HL-60 (cell line): Measurements from ENCODE around the gene CLEC18A.
"Not testable (repeated sequence)": the region's sequence is repeated elsewhere in the genome, so short reads cannot be mapped to it uniquely, and the experiment has no call there.

Experiments used
- SPI1 ChIP-seq: IDR thresholded peaks from 2 replicates; pipeline ENCODE4 v1.6.1; 2012; ENCODE audit warnings: low read depth, mild to moderate bottlenecking, borderline replicate concordance
- TF ChIP-seq, protein P1 (sequence below): IDR thresholded peaks from one replicate; pipeline ENCODE4 v1.5.1; 2011; ENCODE audit warnings: low read length, control low read depth, inconsistent platforms; ENCODE audit not compliant: insufficient read depth
- TF ChIP-seq, protein P2 (sequence below): IDR thresholded peaks from 2 replicates; pipeline ENCODE4 v1.6.1; 2012; ENCODE audit warnings: low read depth; ENCODE audit not compliant: insufficient replicate concordance

DNA sequence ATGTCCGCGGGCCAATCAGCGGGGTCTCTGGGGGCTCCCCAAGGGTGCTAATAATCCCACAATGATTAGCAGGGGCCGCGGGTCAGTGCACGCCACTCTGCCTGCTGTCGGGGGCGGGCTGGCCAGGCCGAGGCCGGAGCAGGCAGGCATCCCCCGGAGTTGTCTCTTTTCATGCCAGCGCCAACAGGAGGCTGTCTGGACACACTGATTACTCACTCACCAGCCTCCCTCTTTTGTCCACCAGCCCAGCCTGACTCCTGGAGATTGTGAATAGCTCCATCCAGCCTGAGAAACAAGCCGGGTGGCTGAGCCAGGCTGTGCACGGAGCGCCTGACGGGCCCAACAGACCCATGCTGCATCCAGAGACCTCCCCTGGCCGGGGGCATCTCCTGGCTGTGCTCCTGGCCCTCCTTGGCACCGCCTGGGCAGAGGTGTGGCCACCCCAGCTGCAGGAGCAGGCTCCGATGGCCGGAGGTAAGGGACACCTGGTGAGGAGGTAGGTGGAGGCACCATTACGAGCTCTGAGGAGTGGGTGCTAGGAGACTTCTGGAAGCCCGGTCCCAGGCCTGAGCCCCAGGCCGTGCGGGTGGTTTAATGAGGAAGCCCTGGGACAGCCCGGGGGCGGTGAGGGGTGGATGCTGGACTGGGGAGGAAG, at the start of gene CLEC18A:
- TF ChIP-seq, protein P1, sequence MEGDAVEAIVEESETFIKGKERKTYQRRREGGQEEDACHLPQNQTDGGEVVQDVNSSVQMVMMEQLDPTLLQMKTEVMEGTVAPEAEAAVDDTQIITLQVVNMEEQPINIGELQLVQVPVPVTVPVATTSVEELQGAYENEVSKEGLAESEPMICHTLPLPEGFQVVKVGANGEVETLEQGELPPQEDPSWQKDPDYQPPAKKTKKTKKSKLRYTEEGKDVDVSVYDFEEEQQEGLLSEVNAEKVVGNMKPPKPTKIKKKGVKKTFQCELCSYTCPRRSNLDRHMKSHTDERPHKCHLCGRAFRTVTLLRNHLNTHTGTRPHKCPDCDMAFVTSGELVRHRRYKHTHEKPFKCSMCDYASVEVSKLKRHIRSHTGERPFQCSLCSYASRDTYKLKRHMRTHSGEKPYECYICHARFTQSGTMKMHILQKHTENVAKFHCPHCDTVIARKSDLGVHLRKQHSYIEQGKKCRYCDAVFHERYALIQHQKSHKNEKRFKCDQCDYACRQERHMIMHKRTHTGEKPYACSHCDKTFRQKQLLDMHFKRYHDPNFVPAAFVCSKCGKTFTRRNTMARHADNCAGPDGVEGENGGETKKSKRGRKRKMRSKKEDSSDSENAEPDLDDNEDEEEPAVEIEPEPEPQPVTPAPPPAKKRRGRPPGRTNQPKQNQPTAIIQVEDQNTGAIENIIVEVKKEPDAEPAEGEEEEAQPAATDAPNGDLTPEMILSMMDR: not testable (repeated sequence)
- not testable (repeated sequence) for TF ChIP-seq SPI1
- TF ChIP-seq, protein P2, sequence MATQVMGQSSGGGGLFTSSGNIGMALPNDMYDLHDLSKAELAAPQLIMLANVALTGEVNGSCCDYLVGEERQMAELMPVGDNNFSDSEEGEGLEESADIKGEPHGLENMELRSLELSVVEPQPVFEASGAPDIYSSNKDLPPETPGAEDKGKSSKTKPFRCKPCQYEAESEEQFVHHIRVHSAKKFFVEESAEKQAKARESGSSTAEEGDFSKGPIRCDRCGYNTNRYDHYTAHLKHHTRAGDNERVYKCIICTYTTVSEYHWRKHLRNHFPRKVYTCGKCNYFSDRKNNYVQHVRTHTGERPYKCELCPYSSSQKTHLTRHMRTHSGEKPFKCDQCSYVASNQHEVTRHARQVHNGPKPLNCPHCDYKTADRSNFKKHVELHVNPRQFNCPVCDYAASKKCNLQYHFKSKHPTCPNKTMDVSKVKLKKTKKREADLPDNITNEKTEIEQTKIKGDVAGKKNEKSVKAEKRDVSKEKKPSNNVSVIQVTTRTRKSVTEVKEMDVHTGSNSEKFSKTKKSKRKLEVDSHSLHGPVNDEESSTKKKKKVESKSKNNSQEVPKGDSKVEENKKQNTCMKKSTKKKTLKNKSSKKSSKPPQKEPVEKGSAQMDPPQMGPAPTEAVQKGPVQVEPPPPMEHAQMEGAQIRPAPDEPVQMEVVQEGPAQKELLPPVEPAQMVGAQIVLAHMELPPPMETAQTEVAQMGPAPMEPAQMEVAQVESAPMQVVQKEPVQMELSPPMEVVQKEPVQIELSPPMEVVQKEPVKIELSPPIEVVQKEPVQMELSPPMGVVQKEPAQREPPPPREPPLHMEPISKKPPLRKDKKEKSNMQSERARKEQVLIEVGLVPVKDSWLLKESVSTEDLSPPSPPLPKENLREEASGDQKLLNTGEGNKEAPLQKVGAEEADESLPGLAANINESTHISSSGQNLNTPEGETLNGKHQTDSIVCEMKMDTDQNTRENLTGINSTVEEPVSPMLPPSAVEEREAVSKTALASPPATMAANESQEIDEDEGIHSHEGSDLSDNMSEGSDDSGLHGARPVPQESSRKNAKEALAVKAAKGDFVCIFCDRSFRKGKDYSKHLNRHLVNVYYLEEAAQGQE: not testable (repeated sequence)
